Stimulated activated CD4-positive, alpha-beta T cell treated with anti-CD3 and anti-CD28 coated beads, Interleukin-1b, Interleukin-23, amount 100 ng/mL, for 1 hour (primary cell): ENCODE data around the gene KRT74.

Experiments used
- DNase-seq, 2 donors: peaks; one replicate each; pipeline ENCODE4 v3.0.0-alpha.2; 2020; ENCODE audit warnings: low read depth in 2 of 2

The KRT74 gene

DNA sequence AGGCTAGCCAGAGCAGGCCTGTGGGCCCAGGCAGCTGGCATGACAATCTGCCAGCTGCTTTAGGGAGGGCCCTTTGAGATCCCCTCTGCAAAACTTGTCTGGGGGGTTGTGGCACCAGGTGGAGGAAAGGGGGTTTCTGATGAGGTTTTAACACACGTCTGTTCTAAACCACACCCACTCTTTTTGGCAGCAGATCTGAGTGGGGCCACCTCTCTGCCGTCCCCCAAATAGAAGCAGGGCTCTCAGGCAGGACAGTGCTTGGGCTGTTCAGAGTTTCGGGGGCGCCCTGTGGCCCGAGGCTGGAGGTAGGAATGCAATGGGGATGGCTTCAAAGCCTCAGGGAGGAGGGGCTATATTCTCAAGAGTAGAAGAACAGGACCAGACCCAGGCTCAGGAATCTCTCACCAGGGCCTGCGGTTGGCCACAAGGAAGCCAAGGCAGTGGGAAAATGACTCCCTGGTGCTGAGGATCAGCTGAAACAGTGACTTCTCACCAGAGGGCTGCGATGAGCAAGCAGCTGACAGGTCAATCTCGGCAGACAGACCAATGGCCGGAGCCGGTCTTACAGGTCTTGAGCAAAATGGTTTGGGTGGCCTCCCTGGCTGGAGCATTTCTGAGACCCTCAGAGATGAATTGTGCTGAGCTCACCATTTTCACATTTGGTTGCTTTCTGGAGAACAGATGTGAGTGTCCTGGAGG lies 51.9 kb downstream of the KRT74 start:
- DNase-seq = no peak

DNA sequence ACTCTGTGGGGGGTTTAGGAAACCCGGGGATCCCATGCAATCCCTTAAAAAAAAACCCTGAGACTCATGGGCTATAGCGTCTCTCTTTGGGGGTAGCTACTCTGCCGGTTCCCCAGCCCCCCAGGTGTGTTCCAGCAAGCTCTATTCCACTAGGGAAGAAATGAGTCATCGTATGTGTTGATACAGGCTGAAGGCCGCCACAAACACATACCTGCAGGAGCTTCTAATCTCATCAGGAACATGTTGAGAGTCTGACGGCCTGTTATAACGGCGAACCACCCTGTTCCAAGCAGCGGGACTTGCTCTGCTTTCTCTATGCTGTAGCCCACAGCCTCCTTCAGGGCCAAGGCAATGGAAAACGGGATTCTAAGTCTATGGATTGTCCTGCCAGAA lies 52.5 kb downstream of the KRT74 start:
- no peak for DNase-seq

DNA sequence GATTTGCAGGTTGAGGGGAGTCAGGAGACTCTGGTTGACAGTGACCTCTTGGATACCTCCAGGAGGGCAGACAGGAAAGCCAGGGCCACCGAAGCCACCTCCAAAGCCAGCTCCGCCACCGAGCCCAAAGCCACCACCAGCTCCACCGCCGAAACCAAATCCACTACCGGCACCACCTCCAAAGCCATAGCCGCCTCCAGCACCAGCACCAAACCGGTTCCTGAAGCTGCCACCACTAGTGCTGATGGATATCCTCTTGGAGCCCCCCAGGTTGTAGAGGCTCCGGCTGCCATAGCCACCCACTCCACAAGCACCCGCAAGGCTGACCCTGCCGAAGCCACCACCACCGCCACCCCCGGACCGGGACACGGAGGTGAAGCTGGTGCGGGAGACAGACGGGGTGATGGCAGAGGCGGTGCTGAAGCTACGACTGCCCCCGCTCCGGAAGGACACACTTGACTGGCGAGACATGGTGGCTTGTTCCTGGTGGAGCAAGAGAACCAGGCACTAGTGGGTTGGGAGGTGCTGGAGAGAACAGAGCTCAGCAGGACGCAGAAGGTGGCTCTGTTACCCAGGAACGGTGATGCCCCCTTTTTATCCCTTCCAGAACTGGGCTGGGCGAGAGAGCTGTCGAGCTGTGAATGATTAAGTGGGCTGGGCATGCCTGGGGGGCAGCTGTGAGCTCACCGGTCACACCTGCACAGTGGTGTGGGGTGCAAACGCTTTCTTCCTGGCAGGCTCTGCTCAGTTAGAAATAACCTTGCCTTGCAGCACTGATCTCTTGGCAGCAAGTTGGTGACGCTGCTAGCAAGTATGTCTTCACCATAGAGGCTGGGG lies 53.6 kb downstream of the KRT74 start, which contains the start of gene KRT5:
KRT5 (minus strand) TSS at position 569 of the 837 bp plus-strand sequence; CDS start at position 471, 98 bp downstream.
- no peak for DNase-seq

DNA sequence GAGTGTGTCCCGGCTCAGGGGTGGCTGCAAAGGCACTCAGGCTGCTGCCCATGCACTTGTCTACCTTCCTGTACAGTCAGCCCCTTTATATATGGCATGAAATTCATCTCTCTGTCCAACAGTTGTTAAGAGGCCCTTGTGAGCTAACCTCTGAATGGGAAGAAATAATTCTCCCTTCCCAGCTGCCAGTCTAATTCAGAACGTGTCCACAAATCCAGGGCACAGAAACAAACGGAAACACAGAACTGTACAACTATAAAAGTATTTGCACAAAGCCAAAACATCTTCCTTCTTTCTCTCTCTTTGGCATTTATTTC lies 54.3 kb downstream of the KRT74 start:
- DNase-seq = no peak

DNA sequence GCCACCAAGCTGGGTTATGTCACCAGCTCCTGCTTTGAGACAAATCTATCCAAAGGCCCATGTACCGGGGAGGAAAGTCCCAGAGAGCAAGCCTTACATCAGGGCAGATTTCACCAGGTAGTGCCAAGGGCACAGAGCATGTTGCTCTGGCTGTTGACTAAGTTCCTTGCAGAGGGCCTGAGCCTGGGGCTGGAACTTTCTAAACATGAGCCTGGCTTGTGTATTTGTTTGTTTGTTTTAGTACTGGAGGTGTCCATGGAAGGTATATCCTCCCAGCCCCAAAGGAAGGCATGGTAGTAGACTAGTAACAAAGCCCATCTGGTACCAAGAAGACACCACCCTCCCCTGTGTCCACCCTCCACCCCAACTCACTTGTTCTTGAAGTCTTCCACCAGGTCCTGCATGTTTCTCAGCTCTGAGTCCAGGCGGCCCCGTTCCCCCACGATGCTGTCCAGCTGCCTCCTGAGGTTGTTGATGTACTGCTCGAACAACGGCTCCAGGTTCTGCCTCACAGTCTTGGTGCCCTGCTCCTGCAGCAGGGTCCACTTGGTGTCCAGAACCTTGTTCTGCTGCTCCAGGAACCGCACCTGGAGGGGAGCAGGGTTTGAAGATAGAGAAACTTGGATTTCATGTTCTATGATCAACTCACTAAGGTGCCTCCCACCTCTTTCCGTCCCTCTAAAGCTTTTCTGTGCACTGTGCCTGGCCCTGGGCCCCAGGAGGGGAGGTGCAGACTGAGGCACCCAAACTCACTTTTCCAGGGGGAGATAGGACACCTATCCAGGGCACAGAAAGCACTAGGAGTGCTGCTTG lies 54.9 kb downstream of the KRT74 start:
- DNase-seq = no peak

DNA sequence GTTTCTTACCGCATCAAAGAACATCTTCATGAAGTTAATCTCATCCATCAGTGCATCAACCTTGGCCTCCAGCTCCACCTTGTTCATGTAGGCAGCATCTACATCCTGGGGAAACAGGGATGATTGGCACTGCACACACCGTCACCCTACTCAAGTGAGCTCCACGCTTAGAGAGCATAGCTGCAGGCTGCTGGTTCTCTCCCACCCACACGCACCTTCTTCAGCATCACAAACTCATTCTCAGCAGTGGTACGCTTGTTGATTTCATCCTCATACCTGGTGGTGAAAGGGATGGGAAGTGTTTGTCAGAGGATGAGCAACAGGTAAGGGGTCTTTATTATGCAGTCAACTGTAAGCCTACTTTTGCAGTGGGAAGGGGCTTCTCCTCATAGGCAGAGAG lies 55.8 kb downstream of the KRT74 start:
- no peak for DNase-seq

DNA sequence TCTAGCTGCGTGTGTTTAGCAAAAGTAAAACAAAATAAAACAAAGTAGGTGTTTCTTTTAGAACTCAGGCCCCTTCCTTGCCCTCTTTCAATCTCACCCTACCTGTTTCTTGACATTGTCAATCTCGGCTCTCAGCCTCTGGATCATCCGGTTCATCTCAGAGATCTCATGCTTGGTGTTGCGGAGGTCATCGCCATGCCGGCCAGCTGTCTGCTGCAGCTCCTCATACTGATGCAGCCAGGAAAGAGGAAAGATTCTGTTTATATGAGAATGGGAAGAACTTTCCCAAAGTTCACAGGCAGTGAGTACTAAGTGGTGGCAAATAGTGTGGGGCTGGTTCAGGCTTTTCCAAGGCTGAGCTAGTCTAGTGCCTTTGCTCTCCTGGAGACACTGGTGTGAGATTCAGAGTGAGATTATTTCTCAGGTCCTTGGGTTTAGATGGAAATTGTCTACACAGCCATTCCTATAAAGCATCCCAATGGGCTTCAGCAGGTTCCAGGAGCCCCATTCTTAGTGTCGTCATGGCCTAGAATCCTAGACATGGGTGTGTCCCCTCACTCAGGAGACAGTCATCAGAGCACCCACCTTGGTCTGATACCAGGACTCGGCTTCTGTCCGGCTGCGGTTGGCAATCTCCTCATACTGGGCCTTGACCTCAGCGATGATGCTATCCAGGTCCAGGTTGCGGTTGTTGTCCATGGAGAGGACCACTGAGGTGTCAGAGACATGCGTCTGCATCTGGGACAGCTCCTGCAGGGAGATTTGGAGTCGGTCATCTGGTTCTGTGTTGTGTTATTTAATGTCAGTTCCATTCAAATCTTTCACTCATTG lies 56.4 kb downstream of the KRT74 start:
- DNase-seq = no peak

DNA sequence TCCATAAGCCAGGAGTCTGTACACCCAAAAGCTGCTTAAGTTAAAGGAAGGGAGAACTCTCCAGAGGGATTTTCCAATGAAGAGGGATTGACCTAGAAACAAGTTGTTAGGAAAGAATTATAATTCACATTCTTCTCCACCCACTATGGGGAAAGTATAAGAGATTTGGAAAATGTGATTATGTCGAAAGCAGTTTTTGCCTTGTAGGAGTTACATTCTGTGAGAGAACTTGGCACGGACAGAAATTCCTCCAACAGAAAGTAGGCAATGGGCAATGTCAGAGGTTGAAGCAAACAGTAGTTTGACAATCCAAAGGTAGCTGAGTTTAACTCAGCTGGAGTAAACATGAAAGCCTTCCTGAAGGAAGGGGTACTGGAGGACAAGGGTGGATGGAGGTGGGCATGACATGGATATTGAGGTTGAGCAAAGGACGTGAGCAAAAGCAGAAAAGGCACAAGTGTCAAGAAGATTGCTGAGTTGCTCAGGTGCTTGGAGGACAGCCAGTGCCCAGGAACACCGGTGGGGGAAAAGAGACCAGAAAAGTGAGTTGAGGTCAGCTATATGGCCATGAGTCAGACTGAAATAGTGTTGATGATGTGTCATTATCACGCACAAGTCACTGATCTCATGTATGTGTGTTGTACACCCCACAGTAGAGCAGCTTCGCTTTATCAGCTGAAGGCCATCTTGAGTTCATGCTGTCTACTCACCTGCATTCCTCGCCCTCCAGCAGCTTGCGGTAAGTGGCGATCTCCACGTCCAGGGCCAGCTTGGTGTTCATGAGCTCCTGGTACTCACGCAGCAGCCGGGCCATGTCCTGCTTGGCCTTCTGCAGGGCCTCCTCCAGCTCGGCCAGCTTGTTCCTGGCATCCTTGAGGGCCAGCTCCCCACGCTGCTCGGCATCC lies 57.5 kb downstream of the KRT74 start:
- DNase-seq = no peak
